HG02610 (cell line): Measurements from ENCODE around the gene SLC16A6.
"Not testable (repeated sequence)": the region's sequence is repeated elsewhere in the genome, so short reads cannot be mapped to it uniquely, and the experiment has no call there.

Source experiments
- ATAC-seq: cut with Tn5 transposase; IDR thresholded peaks from one replicate; pipeline ENCODE4 v1.9.1; 2021; ENCODE audit warnings: mild to moderate bottlenecking, moderate library complexity; ENCODE audit not compliant: unreplicated experiment

The SLC16A6 gene

DNA sequence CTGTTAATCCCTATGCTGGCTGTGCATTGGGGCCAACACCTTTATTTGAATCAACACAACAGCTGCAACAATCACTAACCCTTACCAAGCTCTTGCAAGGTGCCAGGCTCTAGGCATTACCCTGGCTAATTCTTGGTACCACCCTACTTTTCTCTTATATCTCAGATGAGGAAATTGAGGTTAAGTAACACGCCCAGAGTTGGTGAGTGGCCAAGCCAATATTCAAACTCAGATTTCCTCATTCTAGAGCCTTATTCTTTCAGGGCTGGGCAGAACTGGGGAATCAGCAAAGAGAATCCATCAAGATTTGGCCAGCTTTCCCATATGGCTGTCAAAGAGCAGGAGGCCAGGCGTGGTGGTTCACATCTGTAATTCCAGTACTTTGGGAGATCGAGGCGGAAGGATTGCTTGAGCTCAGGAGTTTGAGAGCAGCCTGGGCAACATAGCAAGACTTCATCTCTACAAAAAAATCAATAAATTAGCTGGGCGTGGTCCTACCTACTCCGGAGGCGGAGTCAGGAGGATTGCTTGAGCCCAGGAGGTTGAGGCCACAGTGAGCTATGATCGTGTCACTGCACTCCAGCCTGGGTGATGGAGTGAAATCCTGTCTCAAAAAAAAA is 24.1 kb upstream of the SLC16A6 start:
- no peak for ATAC-seq

DNA sequence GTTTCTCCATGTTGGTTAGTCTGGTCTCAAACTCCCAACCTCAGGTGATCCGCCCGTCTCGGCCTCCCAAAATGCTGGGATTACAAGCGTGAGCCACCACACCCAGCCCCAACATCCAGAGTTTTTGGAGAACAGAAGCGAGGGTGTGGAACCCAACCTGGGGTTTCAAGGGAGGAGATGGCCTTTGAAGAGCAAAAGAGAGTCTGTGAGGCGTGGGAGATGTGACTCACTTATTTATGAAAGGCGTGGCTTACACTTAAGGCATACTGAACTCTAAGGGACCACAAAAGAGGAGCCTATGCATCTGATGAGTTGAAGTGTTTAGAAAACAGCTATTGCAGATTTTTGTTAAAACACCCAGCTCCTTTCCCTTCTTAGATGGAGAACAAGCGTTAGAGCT is 19.2 kb upstream of the SLC16A6 start:
- ATAC-seq = no peak

DNA sequence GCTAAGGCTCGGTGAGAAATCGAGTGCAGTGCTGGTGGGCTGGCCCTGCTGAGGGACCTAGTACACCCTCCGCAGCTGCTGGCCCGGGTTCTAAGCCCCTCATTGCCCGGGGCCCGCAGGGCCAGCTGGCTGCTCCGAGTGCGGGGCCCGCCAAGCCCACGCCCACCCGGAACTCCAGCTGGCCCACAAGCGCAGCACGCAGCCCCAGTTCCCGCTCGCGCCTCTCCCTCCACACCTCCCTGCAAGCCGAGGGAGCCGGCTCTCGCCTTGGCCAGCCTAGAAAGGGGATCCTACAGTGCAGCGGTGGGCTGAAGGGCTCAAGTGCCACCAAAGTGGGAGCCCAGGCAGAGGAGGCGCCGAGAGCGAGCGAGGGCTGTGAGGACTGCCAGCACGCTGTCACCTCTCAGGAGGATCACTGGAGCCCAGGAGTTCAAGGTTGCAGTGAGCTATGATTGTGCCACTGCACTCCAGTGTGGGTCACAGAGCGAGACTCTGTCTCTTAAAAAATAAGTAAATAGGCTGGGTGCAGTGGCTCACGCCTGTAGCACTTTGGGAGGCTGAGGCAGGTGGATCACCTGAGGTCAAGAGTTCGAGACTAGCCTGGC is 18.2 kb upstream of the SLC16A6 start:
- ATAC-seq = not testable (repeated sequence)

DNA sequence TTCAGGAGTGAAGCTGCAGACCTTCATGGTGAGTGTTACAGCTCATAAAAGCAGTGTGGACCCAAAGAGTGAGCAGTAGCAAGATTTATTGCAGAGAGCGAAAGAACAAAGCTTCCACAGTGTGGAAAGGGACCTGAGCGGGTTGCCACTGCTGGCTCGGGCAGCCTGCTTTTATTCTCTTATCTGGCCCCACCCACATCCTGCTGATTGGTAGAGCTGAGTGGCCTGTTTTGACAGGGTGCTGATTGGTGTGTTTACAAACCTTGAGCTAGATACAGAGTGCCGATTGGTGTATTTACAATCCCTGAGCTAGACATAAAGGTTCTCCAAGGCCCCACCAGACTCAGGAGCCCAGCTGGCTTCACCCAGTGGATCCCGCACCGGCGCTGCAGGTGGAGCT is 17.6 kb upstream of the SLC16A6 start:
- ATAC-seq = not testable (repeated sequence)

DNA sequence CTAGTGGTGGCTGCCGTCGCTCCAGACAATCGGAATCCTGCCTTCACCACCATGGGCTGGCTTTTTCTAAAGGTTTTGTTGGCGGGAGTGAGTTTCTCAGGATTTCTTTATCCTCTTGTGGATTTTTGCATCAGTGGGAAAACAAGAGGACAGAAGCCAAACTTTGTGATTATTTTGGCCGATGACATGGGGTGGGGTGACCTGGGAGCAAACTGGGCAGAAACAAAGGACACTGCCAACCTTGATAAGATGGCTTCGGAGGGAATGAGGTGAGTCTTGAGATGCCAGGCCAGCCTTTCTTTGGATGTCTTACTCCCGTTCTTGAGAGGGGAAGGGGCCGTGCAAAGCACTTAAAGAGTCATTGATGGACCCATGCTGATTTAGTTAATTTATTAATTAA is 16.5 kb upstream of the SLC16A6 start:
- ATAC-seq = no peak

DNA sequence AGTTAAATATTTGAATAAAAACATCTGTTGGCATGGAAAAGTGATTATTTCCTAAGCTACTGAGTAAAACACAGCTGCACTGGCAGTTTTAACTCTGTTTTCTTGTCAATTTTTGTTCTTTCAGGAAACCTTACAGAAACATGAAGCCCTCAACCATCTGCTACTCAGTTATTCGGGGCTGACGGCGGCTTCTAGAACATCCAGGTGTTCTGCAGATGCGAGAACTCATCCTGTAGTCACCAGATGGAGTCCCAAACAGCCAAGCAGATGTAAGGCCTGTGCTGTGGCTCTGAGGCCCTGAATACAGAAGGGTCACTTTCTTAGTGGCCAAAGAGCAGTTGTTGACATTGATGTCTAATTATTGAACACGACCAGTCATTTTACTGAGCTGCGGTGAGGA is 15.9 kb upstream of the SLC16A6 start:
- no peak for ATAC-seq

DNA sequence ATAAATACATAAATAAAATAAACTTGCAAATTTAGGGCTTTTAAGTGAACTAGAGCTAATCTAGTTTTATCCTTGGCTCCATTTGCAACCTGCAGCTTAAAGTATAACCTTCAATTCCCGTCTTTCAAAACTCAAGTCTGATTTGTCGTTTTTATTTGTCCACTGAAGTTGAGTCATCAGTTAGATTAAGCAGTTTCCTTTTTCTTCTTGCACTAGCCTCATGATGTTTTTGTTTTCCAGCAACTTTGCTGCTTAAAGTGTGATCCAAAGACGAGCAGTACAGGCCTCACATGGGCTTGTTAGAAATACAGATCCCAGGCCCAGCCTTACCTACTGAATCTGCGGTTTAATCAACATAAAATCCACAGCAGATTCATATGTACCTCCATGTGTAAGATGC is 14.2 kb upstream of the SLC16A6 start:
- ATAC-seq = no peak

DNA sequence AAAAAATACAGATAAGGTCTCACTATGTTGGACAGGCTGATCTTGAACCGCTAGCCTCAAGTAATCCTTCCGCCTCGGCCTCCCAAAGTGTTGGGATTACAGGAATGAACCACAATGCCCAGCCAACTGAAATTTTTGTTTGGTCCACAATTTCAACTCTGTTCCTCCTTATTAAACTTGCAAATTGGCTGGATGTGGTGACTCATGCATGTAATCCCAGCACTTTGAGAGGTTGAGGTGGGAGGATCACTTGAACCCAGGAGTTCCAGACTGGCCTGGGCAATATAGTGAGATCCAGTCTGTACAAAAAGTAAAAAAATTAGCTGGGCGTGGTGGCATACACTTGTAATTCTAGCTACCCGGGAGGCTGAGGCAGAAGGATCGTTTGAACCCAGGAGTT is 13.8 kb upstream of the SLC16A6 start:
- ATAC-seq = no peak

DNA sequence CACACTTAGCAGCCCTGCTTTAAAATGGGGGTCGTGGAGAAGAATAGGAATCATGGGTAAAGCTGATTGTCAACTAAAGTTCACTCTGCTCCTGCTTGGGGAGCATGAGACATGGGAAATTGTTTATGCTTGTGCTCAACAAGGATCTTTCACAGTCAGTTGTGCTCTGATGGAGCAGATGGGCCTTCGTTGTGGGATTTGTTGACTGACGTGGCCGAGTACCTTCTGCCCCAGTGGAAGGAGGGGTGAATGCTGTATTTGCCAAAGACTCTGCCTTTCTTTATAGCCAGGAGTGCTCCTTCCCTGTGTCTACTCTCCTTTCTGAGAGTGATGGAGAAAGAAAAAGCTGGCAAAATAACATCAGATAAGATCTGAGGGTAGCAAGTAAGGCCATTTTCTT is 11.7 kb upstream of the SLC16A6 start:
- no peak for ATAC-seq

DNA sequence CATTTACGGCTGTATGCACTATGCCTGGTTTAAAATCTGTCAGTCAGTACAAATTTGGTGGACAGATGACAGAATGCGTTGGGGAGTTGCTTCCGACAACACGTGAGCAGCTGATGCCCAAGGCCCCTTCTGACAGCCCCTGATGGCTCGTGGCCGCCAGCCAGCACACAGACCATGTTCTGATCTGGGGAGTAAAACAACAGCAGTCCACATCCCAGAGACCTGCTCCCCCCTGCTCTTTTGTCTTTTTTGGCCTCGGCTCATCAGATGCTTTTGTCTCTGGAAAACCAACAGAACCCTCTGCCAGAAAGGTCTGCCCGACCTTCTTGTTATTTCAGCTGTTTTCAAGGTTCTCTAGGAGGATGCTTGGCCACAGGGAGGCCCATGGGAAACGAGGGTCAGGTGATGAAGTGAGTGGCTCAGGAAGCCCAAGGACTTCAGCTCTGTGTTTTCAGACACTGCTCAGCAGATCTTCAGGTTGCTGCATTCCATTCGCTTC is 11.2 kb upstream of the SLC16A6 start:
- no peak for ATAC-seq

DNA sequence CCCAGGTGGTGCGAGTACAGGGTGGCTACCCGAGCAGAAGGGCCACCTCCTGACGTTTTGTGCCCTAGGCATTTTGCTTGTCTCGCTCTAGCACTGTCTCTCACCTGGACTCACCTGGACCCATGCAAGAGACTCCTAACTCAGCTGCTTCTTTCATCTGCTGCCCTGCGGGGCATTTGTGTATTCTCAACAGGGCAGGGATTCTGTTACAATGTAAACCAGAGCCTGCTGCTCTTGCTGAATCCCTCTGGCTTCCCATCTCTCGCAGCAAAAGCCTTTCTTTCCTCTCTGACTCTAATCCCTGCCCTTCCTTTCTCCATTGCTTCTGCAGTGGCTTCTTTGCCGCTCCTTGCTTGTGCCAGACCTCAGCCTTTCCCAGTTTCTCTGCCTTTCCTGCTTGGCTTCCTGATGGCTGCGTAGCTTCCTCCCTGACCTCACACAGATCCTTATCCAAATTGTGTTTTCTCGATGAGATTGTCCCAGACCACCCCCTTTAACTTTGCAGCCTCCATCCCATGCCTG is 10.6 kb upstream of the SLC16A6 start:
- ATAC-seq = no peak

DNA sequence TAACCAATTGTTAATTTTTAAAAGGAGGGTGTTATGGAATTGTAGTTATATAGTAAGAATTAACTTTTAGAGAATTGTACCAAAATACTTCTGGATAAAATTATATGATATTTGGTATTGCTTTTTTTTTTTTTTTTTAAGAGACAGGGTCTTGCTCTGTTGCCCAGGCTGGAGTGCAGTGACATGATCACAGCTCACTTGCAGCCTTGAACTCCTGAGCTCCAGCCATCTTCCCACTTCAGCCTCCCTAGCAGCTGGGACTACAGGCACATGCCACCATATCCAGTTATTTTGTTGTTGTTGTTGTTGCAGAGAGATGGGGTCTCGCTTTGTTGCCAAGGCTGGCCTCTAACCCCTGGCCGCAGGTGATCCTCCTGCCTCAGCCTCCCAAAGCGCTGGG is 8.9 kb upstream of the SLC16A6 start:
- ATAC-seq = no peak

DNA sequence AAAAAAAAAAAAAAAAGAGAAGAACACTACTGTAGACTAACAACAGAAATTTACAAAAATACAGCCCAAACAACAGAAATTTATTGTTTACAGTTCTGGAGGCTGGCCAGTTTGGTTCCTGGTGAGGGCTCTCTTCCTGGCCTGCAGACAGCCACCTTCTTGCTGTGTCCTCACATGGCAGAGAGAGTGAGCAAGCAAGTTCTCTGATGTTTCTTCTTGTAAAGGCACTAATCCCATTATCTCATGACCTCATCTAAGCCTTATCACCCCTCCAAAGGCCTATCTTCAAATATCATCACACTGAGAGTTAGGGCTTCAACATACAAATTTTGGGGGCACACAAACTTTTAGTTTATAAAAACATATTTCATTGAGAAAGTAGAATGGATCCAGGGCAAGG is 7.7 kb upstream of the SLC16A6 start:
- no peak for ATAC-seq

DNA sequence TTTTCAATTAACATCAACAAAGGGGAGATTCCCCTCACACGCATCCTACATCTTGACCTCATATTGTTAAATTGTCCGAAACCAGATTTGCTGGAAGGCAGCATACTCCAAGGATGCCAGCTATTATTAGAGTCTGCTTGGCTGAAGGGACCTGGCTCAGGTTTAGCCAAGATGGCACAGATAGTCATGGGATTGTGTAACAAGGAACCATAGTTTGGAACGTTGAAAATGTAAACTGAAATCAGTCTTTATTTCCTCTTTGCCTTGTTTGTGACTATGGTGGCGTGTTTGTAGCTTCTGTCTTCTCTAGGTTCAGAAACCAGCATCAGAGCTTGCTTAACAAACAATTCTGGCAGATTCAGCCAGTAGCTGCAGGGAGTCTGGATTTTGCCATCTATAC is 6.3 kb upstream of the SLC16A6 start:
- ATAC-seq = no peak

DNA sequence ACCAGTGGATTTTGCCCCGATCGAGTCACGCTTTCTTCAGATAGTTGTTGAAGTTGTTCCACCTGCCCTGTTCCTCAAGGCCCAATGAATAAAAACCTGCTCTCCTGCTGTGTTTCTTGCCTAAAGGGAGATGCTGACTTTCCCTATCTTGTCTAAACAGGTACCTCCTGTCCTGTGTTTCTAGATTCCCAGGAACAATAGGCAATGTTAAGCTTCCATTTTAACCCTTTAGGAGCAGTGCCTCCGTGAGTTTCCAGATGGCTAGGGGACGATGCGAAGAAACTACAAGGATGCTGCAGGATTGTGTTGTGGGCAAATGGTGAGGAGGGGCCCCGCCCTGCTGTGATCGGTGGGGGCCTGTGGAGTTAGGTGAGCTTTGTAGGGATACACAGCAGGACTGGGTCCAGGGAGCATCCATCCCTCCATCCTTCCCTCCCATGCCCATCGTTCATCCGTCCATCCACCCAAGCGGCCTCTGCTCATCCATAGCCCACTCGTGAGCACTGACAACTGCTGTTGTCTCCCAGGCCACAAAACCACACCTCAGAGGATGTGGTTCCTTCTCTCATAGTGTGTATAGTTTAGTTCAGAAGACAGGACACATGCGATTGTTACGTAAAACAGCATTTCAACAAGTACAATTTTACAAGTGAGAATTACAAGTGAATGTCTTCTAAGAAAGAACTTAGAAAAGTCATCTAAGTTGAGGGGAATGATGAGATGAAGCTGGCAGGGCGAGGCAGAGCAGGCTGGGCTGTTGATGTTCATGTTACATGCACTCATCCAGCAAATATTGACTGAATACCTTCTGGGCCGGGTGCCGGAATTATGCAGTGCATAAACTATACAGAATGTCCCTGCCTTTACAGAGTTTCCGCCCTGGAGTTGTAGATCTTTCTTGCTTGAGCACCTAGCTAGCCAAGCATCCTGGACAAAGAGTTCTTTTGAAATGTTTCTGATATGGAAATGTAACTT is 5.6 kb upstream of the SLC16A6 start:
- ATAC-seq = no peak

DNA sequence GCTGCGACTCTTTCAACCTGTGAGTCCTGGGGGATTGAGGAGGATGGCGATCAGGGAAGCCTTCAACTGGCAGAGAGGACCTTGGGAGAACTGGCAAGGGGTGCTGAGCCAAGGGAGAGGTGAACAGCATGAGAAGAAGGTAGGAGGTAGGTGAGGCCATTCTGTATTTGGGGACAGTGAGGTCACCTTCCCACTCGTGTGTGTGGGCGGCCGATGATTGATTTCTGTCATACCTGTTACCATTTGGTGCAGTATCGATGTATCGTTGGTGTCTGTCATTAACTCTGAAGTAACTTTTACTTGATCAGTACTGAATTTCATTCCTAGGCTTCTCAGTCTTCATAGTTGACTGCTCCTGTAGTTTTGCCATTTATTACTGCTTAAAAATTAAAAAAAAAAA is 4.2 kb upstream of the SLC16A6 start:
- ATAC-seq = no peak

DNA sequence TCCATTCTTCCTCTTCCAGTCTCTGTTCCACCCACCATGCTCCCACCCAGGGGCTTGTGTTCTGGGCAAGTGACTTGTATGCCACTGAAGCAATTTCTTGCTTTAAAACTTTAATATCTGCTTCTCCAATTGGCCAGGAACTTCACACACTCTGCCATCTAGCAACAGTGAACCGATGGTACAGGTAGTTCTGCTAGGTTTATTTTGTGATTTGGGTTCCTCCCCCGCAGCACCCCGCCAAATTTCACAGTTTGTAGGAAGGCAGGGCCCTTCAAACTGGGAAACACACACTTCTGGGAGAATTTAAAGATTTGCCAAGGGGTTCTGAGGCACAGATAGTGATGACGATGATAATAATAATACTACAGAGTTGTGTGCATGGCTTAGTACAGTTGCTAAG is 3.7 kb upstream of the SLC16A6 start:
- ATAC-seq = no peak

DNA sequence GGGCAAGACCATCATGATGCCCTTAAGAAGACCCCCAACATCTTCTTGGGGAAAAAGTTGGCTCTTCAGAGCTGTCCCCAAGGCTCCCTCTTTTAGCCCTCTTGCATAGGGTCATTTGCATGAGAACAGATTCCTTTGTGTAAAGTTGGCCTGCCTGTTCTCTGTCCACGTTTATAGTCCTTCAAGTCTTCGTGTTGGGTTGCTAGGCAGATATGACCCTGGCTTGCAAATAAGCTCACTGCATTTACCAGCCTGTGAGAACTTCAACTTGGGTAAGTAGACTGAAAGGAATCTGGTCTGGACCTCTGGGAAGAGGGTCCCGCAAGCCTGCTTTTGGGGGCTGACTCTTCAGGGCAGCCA is 3.2 kb upstream of the SLC16A6 start:
- ATAC-seq = no peak

DNA sequence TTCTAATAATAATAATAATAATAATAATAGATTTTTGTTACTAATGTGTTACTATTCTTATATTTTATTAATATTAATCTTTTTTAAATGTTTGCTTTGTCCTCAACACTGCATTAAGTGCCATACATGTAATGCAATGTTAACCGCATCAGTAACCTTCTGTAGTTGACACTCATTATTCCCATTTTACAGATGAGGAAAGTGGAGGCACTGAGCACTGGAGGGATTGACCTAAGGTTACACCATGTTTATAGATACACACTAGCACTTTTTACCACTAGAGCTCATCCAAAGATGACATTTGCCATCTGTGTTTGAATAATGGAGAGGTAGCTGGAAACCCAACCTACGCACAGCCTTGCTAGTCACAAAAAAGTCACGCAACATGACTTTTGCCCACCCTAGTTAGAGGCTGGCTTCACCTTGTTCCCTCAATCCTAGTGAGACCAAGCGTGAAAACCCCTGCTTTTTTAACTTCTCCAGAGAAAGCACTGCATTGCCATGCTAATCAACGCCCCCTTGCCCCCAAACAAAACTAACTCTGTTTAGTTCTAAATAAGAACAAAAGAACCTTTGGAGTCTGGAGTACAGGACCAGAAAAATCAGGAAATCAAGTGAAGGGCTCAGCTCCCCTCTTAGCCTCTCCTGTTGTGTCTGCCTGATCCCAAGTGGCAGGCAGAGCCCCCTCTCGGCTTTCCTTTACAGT is 2.7 kb upstream of the SLC16A6 start:
- ATAC-seq = no peak

DNA sequence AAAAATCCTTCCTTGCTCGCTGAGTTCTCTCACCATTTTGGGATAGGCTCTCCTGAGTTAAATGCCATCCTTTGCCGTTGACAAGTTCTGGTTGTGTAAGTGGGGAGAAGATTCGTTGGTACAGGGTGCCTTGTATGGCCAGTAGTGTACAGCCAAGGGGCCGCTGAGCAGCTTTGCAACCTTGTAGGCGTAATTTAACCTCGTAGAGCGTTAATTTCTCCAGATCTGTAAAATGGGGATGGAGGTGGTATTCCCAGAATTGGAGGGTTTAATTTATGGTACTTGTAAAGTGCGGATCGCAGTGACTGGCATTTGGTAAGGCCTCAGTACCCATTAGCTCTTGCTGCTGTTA is 1.7 kb upstream of the SLC16A6 start:
- no peak for ATAC-seq
